ENCODE data around the gene SDK1.

GRCh38 chr7:3265388-3265787, 35.7 kb upstream of the SDK1 start:
- TF ChIP-seq CTCF (conservative IDR thresholded peaks at IDR 0.05), result no peak
- no peak for TF ChIP-seq ZFX (IDR thresholded peaks at IDR 0.05)
